ENCODE measurements around the gene CYP4B1.
A peak's percentile ranks its signal among the peaks of the same experiment; 100 is the strongest.

CYP4B1 gene

GRCh38 chr1:46809904-46810303 is 11.1 kb downstream of the CYP4B1 start:
- no peak overlapping the region for H3K27ac ChIP-seq
- no peak for TF ChIP-seq CTCF (IDR thresholded peaks at IDR 0.05)
- no peak for DNase-seq (ENCODE audit: low spot score)

GRCh38 chr1:46810596-46810995 is 11.8 kb downstream of the CYP4B1 start:
- no peak for DNase-seq (ENCODE audit: low spot score)
- H3K4me3 ChIP-seq: no peak overlapping the region
- no peak for TF ChIP-seq CTCF (IDR thresholded peaks at IDR 0.05)
- no peak overlapping the region for H3K27ac ChIP-seq

More at GRCh38 chr1:46809904-46810303, 11.1 kb downstream of the CYP4B1 start:
- no peak overlapping the region for H3K4me3 ChIP-seq

- Histone ChIP-seq H3K27ac (no peak overlapping the region), H3K4me3 (no peak overlapping the region)
- TF ChIP-seq CTCF (IDR thresholded peaks at IDR 0.05): no peak
- no peak for DNase-seq (ENCODE audit: low spot score)
Measured at GRCh38 chr1:46811053-46811452, 12.2 kb downstream of the CYP4B1 start.

GRCh38 chr1:46812065-46812963 is 13.5 kb downstream of the CYP4B1 start:
- TF ChIP-seq CTCF (IDR thresholded peaks at IDR 0.05): no peak
- Histone ChIP-seq H3K27ac (no peak overlapping the region), H3K4me3 (no peak overlapping the region)
- peak; percentile 55 for DNase-seq (ENCODE audit: low spot score)

GRCh38 chr1:46812996-46813857 is 14.4 kb downstream of the CYP4B1 start:
- no peak for TF ChIP-seq CTCF (IDR thresholded peaks at IDR 0.05)
- no peak overlapping the region for H3K4me3 ChIP-seq
- peak; percentile 47 for DNase-seq (ENCODE audit: low spot score)
- H3K27ac ChIP-seq: no peak overlapping the region

- no peak for TF ChIP-seq CTCF (IDR thresholded peaks at IDR 0.05)
- DNase-seq (ENCODE audit: low spot score): no peak
- no peak overlapping the region for H3K4me3 ChIP-seq
- no peak overlapping the region for H3K27ac ChIP-seq
Measured at GRCh38 chr1:46813858-46814396, 15.1 kb downstream of the CYP4B1 start.

Measured in coronary artery (tissue), 2 donors.